T-cell (primary cell): ENCODE results near the gene TTYH1. TPM values are rescaled to one million over a fixed set of nuclear protein-coding genes. Genes with fewer than 3 reads are reported as not detected.

Experiments
- ATAC-seq, 4 experiments: fragments of 200-7000 bp in 3 of 4; fragments of 150-1000 bp in 1 of 4; cut with Tn5 transposase; replicated peaks in 1 of 4; 1 replicate in 3 of 4; 2 replicates in 1 of 4; pipeline ENCODE4 v1.10.0; 2021; ENCODE audit warnings: moderate library complexity in 3 of 4, mild to moderate bottlenecking in 2 of 4, moderate number of reproducible peaks in 1 of 4
- CTCF ChIA-PET, 2 donors: fragments of 300-600 bp; sonication (Branson Sonifier 250); formaldehyde crosslinking; loops; one replicate each; lab custom pipeline; 2022; ENCODE audit warnings: antibody characterized with exemption in 2 of 2; lab: Charles Lee
- POLR2A ChIA-PET, 2 donors: fragments of 300-600 bp; sonication (Branson Sonifier 250); formaldehyde crosslinking; loops; one replicate each; lab custom pipeline; 2022; ENCODE audit warnings: antibody characterized with exemption in 2 of 2; lab: Charles Lee
- DNase-seq, 35 experiments: peaks; one replicate each; pipeline versions ENCODE4 v3.0.0 to v3.0.0-alpha.2; 2013 to 2023
- H3K27ac ChIP-seq: one replicate; pipeline ENCODE4 v1.5.1; 2013; ENCODE audit warnings: low read length
- H3K27me3 ChIP-seq, 2 experiments: replicated peaks in 1 of 2; 1 replicate in 1 of 2; 2 replicates in 1 of 2; pipeline versions ENCODE4 v1.6.1 to v1.7.0; 2013; ENCODE audit warnings: low read length in 1 of 2, mixed read lengths in 1 of 2; ENCODE audit not compliant: control insufficient read depth in 2 of 2, insufficient read depth in 2 of 2; ENCODE audit errors: extremely low read depth in 1 of 2
- H3K36me3 ChIP-seq, 2 donors: 1 replicate in 1 of 2; 2 replicates in 1 of 2; pipeline versions ENCODE4 v1.6.1 to v1.7.0; 2013; ENCODE audit warnings: low read length in 1 of 2; ENCODE audit not compliant: control insufficient read depth in 2 of 2, insufficient read depth in 1 of 2; ENCODE audit errors: extremely low read depth in 1 of 2
- H3K4me1 ChIP-seq, 2 experiments: 1 replicate in 1 of 2; 2 replicates in 1 of 2; pipeline versions ENCODE4 v1.6.1 to v1.7.0; 2013; ENCODE audit warnings: low read length in 2 of 2, mixed read lengths in 1 of 2; ENCODE audit not compliant: insufficient read depth in 2 of 2, control insufficient read depth in 1 of 2; ENCODE audit errors: extremely low read depth in 1 of 2
- H3K4me3 ChIP-seq, 2 donors: 1 replicate in 1 of 2; 2 replicates in 1 of 2; pipeline versions ENCODE4 v1.5.1 to v1.7.0; 2013; ENCODE audit warnings: mild to moderate bottlenecking in 2 of 2, low read length in 1 of 2, moderate library complexity in 1 of 2; ENCODE audit not compliant: control insufficient read depth in 1 of 2; ENCODE audit errors: extremely low read depth in 1 of 2
- H3K9me3 ChIP-seq: 2 replicates; pipeline ENCODE4 v1.7.0; 2013
- H3K27ac Mint-ChIP-seq, 2 donors: one replicate each; pipeline ENCODE4 v1.8.0; 2020 to 2021; ENCODE audit warnings: mild to moderate bottlenecking in 2 of 2, mixed read lengths in 2 of 2
- H3K27me3 Mint-ChIP-seq, 2 donors: one replicate each; pipeline ENCODE4 v1.8.0; 2021 to 2022; ENCODE audit warnings: mixed read lengths in 2 of 2
- H3K36me3 Mint-ChIP-seq: one replicate; pipeline ENCODE4 v1.8.0; 2021; ENCODE audit warnings: mixed read lengths
- H3K4me1 Mint-ChIP-seq, 3 donors: one replicate each; pipeline ENCODE4 v1.8.0; 2020 to 2022; ENCODE audit warnings: mixed read lengths in 3 of 3, mild to moderate bottlenecking in 1 of 3
- H3K4me3 Mint-ChIP-seq, 3 donors: one replicate each; pipeline ENCODE4 v1.8.0; 2020 to 2022; ENCODE audit warnings: mild to moderate bottlenecking in 3 of 3, mixed read lengths in 3 of 3, moderate library complexity in 3 of 3
- H3K9me3 Mint-ChIP-seq, 3 donors: one replicate each; pipeline ENCODE4 v1.8.0; 2020 to 2022; ENCODE audit warnings: mixed read lengths in 3 of 3
- WGBS: methylation state at CpG from one replicate; pipeline ENCODE4 v1.1.5; 2013; ENCODE audit warnings: missing lambda C conversion rate; ENCODE audit not compliant: insufficient coverage; 5-methylcytosine and 5-hydroxymethylcytosine counted together
- total RNA-seq, 35 experiments: library from RNA in 6 of 35; stranded (reverse) in 6 of 35; fragments of 120-200 nt in 1 of 35; gene quantifications; one replicate each; pipeline versions ENCODE4 v1.2.1 to v1.2.4 and lab custom pipeline; 2013 to 2026

Gene TTYH1
- total RNA-seq, 5 donors from 2014 or later (not counting 1 experiment from before 2014, with no cell fraction given), result 0.26 to 0.41 TPM; not detected in 3

- Histone ChIP-seq H3K4me3 (no peak overlapping the region), H3K36me3 (no peaks in the 10 kb centered on the region), H3K27me3 (peaks cover 2 to 44% of the 10 kb centered on the region in 2 experiments), H3K27ac (no peak overlapping the region), H3K4me1 (peaks cover 0 to 34% of the 10 kb centered on the region in 2 experiments), H3K9me3 (no peaks in the 10 kb centered on the region)
- H3K4me1 Mint-ChIP-seq, result peaks cover 19 to 28% (median 19%) of the 10 kb centered on the region in 3 donors
- ATAC-seq, result no peak
- no peaks in the 10 kb centered on the region for H3K9me3 Mint-ChIP-seq
- CTCF ChIA-PET, result interaction anchor here in 1 of 2 donors (0.6 kb wide), 1 partner anchor 128 kb away, joined by 3 read pairs; no protein-coding TSS in a partner anchor
- peaks cover 11 to 23% of the 10 kb centered on the region in 2 donors for H3K27me3 Mint-ChIP-seq
- POLR2A ChIA-PET, result no interaction called here
- no peak for DNase-seq
- WGBS, result 40% methylated on average over 8 of the region's 11 CpGs
- peak overlapping the region in 1 of 3 donors; percentile 64 for H3K4me3 Mint-ChIP-seq
- H3K27ac Mint-ChIP-seq, result no peak overlapping the region
- H3K36me3 Mint-ChIP-seq, result no peaks in the 10 kb centered on the region
Measured at GRCh38 chr19:54431255-54431838, 16.1 kb downstream of the TTYH1 start.

GRCh38 chr19:54432144-54432738, 17.0 kb downstream of the TTYH1 start:
- Mint-ChIP-seq H3K36me3 (no peaks in the 10 kb centered on the region), H3K27ac (no peak overlapping the region), H3K4me3 (no peak overlapping the region), H3K9me3 (no peaks in the 10 kb centered on the region), H3K4me1 (peaks cover 19 to 31% (median 19%) of the 10 kb centered on the region in 3 donors), H3K27me3 (peaks cover 8 to 16% of the 10 kb centered on the region in 2 donors)
- H3K36me3 ChIP-seq, result no peaks in the 10 kb centered on the region
- WGBS, result 83% methylated on average over 3 of the region's 10 CpGs
- DNase-seq, result no peak
- no peaks in the 10 kb centered on the region for H3K9me3 ChIP-seq
- no peak for ATAC-seq
- ChIA-PET POLR2A (no interaction called here), CTCF (interaction anchor here in 1 of 2 donors (0.6 kb wide), 1 partner anchor 127 kb away, joined by 3 read pairs; no protein-coding TSS in a partner anchor)
- H3K27ac ChIP-seq, result no peak overlapping the region
- no peak overlapping the region for H3K4me3 ChIP-seq
- H3K4me1 ChIP-seq, result peaks cover 0 to 34% of the 10 kb centered on the region in 2 experiments
- H3K27me3 ChIP-seq, result peaks cover 2 to 40% of the 10 kb centered on the region in 2 experiments

GRCh38 chr19:54433697-54434096, 18.4 kb downstream of the TTYH1 start:
- Mint-ChIP-seq H3K4me1 (peaks cover 21 to 31% (median 23%) of the 10 kb centered on the region in 3 donors), H3K9me3 (no peaks in the 10 kb centered on the region)
- WGBS, result no CpG with 5 or more reads among the region's 5 CpGs

GRCh38 chr19:54434112-54434872, 19.0 kb downstream of the TTYH1 start:
- peak overlapping the region in 1 of 3 donors; percentile 53 for H3K4me3 Mint-ChIP-seq
- Histone ChIP-seq H3K9me3 (no peaks in the 10 kb centered on the region), H3K4me1 (peaks cover 0 to 34% of the 10 kb centered on the region in 2 experiments), H3K4me3 (no peak overlapping the region), H3K27ac (no peak overlapping the region), H3K36me3 (peaks cover 0 to 4% of the 10 kb centered on the region in 2 donors), H3K27me3 (peaks cover 2 to 22% of the 10 kb centered on the region in 2 experiments)
- no peaks in the 10 kb centered on the region for H3K9me3 Mint-ChIP-seq
- H3K27ac Mint-ChIP-seq, result no peak overlapping the region
- 88% methylated on average over 20 of the region's 23 CpGs for WGBS
- POLR2A ChIA-PET, result no interaction called here
- ATAC-seq (no peak), DNase-seq (no peak)
- no peaks in the 10 kb centered on the region for H3K36me3 Mint-ChIP-seq
- CTCF ChIA-PET, result no interaction called here
- H3K27me3 Mint-ChIP-seq, result peaks cover 2 to 5% of the 10 kb centered on the region in 2 donors
- H3K4me1 Mint-ChIP-seq, result peaks cover 21 to 33% (median 28%) of the 10 kb centered on the region in 3 donors

More at GRCh38 chr19:54433697-54434096, 18.4 kb downstream of the TTYH1 start:
- Mint-ChIP-seq H3K4me3 (no peak overlapping the region), H3K27ac (no peak overlapping the region), H3K27me3 (peaks cover 5 to 10% of the 10 kb centered on the region in 2 donors), H3K36me3 (no peaks in the 10 kb centered on the region)
- ChIA-PET POLR2A (interaction anchor here in 1 of 2 donors (0.6 kb wide), 1 partner anchor 28 kb away, joined by 3 read pairs; no protein-coding TSS in a partner anchor), CTCF (no interaction called here)
- Histone ChIP-seq H3K4me3 (no peak overlapping the region), H3K4me1 (peaks cover 0 to 34% of the 10 kb centered on the region in 2 experiments), H3K27me3 (peaks cover 2 to 28% of the 10 kb centered on the region in 2 experiments), H3K36me3 (peaks cover 0 to 4% of the 10 kb centered on the region in 2 donors), H3K9me3 (no peaks in the 10 kb centered on the region), H3K27ac (no peak overlapping the region)
- ATAC-seq (no peak), DNase-seq (no peak)

- peaks cover 21 to 34% (median 28%) of the 10 kb centered on the region in 3 donors for H3K4me1 Mint-ChIP-seq
- H3K36me3 Mint-ChIP-seq, result no peaks in the 10 kb centered on the region
- no peaks in the 10 kb centered on the region for H3K9me3 Mint-ChIP-seq
- peak in 3 of 4 experiments; percentile 8 to 42 (median 13) for ATAC-seq
- no peak for DNase-seq
- Histone ChIP-seq H3K27ac (no peak overlapping the region), H3K36me3 (peaks cover 0 to 4% of the 10 kb centered on the region in 2 donors), H3K4me3 (no peak overlapping the region), H3K27me3 (peaks cover 0 to 16% of the 10 kb centered on the region in 2 experiments), H3K9me3 (no peaks in the 10 kb centered on the region), H3K4me1 (peaks cover 0 to 32% of the 10 kb centered on the region in 2 experiments)
- POLR2A ChIA-PET, result no interaction called here
- no peak overlapping the region for H3K27ac Mint-ChIP-seq
- H3K4me3 Mint-ChIP-seq, result peak overlapping the region in 2 of 3 donors; percentile 5 to 53
- peaks cover 0 to 2% of the 10 kb centered on the region in 2 donors for H3K27me3 Mint-ChIP-seq
- WGBS, result 71% methylated on average over 8 of the region's 11 CpGs
- CTCF ChIA-PET, result no interaction called here
Measured at GRCh38 chr19:54434873-54435214, 19.6 kb downstream of the TTYH1 start.

- H3K27me3 Mint-ChIP-seq, result peaks cover 0 to 2% of the 10 kb centered on the region in 2 donors
- Histone ChIP-seq H3K27me3 (peaks cover 0 to 9% of the 10 kb centered on the region in 2 experiments), H3K9me3 (no peaks in the 10 kb centered on the region), H3K27ac (no peak overlapping the region), H3K4me1 (peaks cover 0 to 25% of the 10 kb centered on the region in 2 experiments), H3K4me3 (no peak overlapping the region), H3K36me3 (peaks cover 0 to 6% of the 10 kb centered on the region in 2 donors)
- no peak overlapping the region for H3K27ac Mint-ChIP-seq
- peaks cover 21 to 36% (median 28%) of the 10 kb centered on the region in 3 donors for H3K4me1 Mint-ChIP-seq
- no peak for ATAC-seq
- no peaks in the 10 kb centered on the region for H3K9me3 Mint-ChIP-seq
- no peak overlapping the region for H3K4me3 Mint-ChIP-seq
- ChIA-PET POLR2A (no interaction called here), CTCF (no interaction called here)
- DNase-seq, result no peak
- H3K36me3 Mint-ChIP-seq, result no peaks in the 10 kb centered on the region
- WGBS, result 100% methylated on average over 5 of the region's 16 CpGs
Measured at GRCh38 chr19:54435551-54436016, 20.3 kb downstream of the TTYH1 start.
